GM23248 (cell line): ENCODE data around the gene CDH1.

Experiments
- EZH2 ChIP-seq: fragments of 200-600 bp; sonication (generic); IDR thresholded peaks from 2 replicates; pipeline ENCODE4 v1.6.1; 2018; ENCODE audit warnings: antibody characterized with exemption, mild to moderate bottlenecking; ENCODE audit not compliant: insufficient read depth, poor library complexity, severe bottlenecking
- EZH2phosphoT487 ChIP-seq: fragments of 200-600 bp; sonication (generic); IDR thresholded peaks from 2 replicates; pipeline ENCODE4 v1.6.1; 2018; ENCODE audit warnings: antibody characterized with exemption, moderate library complexity, mild to moderate bottlenecking, low read depth; ENCODE audit not compliant: insufficient read depth

DNA sequence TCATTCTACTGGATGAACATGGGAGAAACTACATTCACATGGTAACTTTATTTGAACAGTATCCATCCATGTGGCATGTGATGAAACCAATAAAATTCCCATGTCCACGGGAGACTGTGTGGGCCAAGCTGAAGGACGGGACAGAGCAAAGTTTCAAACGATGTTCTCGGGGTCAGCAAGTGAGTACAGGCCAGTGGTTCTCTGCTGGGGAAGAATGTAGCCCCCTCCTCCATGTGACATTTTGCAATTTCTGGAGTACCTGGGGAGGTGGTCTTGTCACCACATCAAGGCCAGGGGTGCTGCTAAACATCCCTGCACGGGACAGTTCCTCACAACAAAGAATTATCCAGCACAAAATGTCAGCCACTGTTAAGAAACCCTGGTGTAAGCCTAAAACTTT lies 98.9 kb downstream of the CDH1 start:
- TF ChIP-seq EZH2phosphoT487 (no peak), EZH2 (no peak)
